SK-N-SH treated with all-trans-retinoic acid at 6 μM for 48 hours (cell line): ENCODE measurements around the gene ADAMTS2.

ENCODE experiments used
- ARNTL ChIP-seq: fragments of 450-650 bp; formaldehyde crosslinking; IDR thresholded peaks from 2 replicates; pipeline ENCODE4 v1.5.0; 2020; ENCODE audit warnings: low read depth, mild to moderate bottlenecking, moderate library complexity, borderline replicate concordance
- CSRNP3 ChIP-seq: fragments of 250-450 bp; sonication (Bioruptor Pico); IDR thresholded peaks from 2 replicates; pipeline ENCODE4 v1.5.1; 2021; ENCODE audit warnings: mild to moderate bottlenecking, moderate library complexity
- ESRRG ChIP-seq: fragments of 250-450 bp; sonication (Bioruptor Pico); IDR thresholded peaks from 2 replicates; pipeline ENCODE4 v1.6.1; 2021; ENCODE audit warnings: mild to moderate bottlenecking
- ISL1 ChIP-seq: fragments of 250-450 bp; sonication (Bioruptor Pico); IDR thresholded peaks from 2 replicates; pipeline ENCODE4 v2.1.2; 2022; ENCODE audit warnings: mild to moderate bottlenecking, moderate library complexity
- PPARA ChIP-seq: fragments of 250-450 bp; sonication (Bioruptor Pico); IDR thresholded peaks from 2 replicates; pipeline ENCODE4 v1.5.0; 2020; ENCODE audit warnings: mild to moderate bottlenecking, borderline replicate concordance
- RARB ChIP-seq: fragments of 250-450 bp; sonication (Bioruptor Pico); IDR thresholded peaks from 2 replicates; pipeline ENCODE4 v1.8.0; 2021; ENCODE audit warnings: mild to moderate bottlenecking, moderate library complexity
- SNAI2 ChIP-seq: fragments of 250-450 bp; sonication (Bioruptor Pico); IDR thresholded peaks from 2 replicates; pipeline ENCODE4 v1.5.0; 2020; ENCODE audit warnings: mild to moderate bottlenecking, moderate library complexity
- TCF4 ChIP-seq: fragments of 250-450 bp; sonication (Bioruptor Pico); IDR thresholded peaks from 2 replicates; pipeline ENCODE4 v1.8.0; 2021; ENCODE audit warnings: mild to moderate bottlenecking, moderate library complexity, borderline replicate concordance
- ZFP3 ChIP-seq: fragments of 250-450 bp; sonication (Bioruptor Pico); IDR thresholded peaks from 2 replicates; pipeline ENCODE4 v1.5.0; 2020; ENCODE audit warnings: mild to moderate bottlenecking, moderate library complexity
- ZFP30 ChIP-seq: fragments of 450-650 bp; formaldehyde crosslinking; IDR thresholded peaks from 2 replicates; pipeline ENCODE4 v1.5.0; 2022; ENCODE audit warnings: mild to moderate bottlenecking, moderate library complexity
- ZNF70 ChIP-seq: fragments of 450-650 bp; formaldehyde crosslinking; IDR thresholded peaks from 2 replicates; pipeline ENCODE4 v1.5.0; 2020; ENCODE audit warnings: mild to moderate bottlenecking, moderate library complexity
- ZNF8 ChIP-seq: fragments of 450-650 bp; formaldehyde crosslinking; IDR thresholded peaks from 2 replicates; pipeline ENCODE4 v1.5.0; 2020; ENCODE audit warnings: mild to moderate bottlenecking, moderate library complexity
- TF ChIP-seq, protein P1 (sequence below): fragments of 250-450 bp; sonication (Bioruptor Pico); IDR thresholded peaks from 2 replicates; pipeline ENCODE4 v1.8.0; 2020; ENCODE audit warnings: mild to moderate bottlenecking, moderate library complexity, borderline replicate concordance

GRCh38 chr5:179332741-179333290 lies 12.4 kb downstream of the ADAMTS2 start:
- TF ChIP-seq, protein P1, sequence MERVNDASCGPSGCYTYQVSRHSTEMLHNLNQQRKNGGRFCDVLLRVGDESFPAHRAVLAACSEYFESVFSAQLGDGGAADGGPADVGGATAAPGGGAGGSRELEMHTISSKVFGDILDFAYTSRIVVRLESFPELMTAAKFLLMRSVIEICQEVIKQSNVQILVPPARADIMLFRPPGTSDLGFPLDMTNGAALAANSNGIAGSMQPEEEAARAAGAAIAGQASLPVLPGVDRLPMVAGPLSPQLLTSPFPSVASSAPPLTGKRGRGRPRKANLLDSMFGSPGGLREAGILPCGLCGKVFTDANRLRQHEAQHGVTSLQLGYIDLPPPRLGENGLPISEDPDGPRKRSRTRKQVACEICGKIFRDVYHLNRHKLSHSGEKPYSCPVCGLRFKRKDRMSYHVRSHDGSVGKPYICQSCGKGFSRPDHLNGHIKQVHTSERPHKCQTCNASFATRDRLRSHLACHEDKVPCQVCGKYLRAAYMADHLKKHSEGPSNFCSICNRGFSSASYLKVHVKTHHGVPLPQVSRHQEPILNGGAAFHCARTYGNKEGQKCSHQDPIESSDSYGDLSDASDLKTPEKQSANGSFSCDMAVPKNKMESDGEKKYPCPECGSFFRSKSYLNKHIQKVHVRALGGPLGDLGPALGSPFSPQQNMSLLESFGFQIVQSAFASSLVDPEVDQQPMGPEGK (CRISPR knock-in tag): no peak
- no peak for TF ChIP-seq ZFP3 (CRISPR knock-in tag)
- TF ChIP-seq ARNTL (CRISPR knock-in tag): no peak
- no peak for TF ChIP-seq ZFP30 (CRISPR knock-in tag)
- no peak for TF ChIP-seq TCF4 (CRISPR knock-in tag)
- TF ChIP-seq ISL1 (CRISPR knock-in tag): no peak
- TF ChIP-seq RARB: no peak
- TF ChIP-seq CSRNP3 (CRISPR knock-in tag): no peak
- TF ChIP-seq ZNF70 (CRISPR knock-in tag): no peak
- no peak for TF ChIP-seq ZNF8 (CRISPR knock-in tag)
- no peak for TF ChIP-seq SNAI2 (CRISPR knock-in tag)
- TF ChIP-seq ESRRG: no peak
- TF ChIP-seq PPARA: no peak
